PC-3 (cell line): ENCODE measurements around the gene RHOG.

ENCODE experiments used
- CTCF ChIP-seq: fragments of 300-600 bp; sonication (generic); conservative IDR thresholded peaks from 2 replicates; pipeline ENCODE4 v1.5.1; 2017; ENCODE audit warnings: antibody characterized with exemption, low read depth, mild to moderate bottlenecking, low read length
- EZH2 ChIP-seq: fragments of 300-600 bp; sonication (generic); IDR thresholded peaks from one replicate; pipeline ENCODE4 v1.6.1; 2017; ENCODE audit warnings: antibody characterized with exemption, mild to moderate bottlenecking, low read length; ENCODE audit not compliant: unreplicated experiment

GRCh38 chr11:3886985-3887384, 46.2 kb upstream of the RHOG start:
- no peak for TF ChIP-seq EZH2
- no peak for TF ChIP-seq CTCF
